Neural cell (in vitro differentiated cells): Measurements from ENCODE around the gene ZCCHC10. TPM values are rescaled to one million over a fixed set of nuclear protein-coding genes. Genes with fewer than 3 reads are reported as not detected.

ENCODE experiments used
- polyA plus RNA-seq: library from polyadenylated mRNA; depleted of rRNA; stranded (reverse); fragments of >200 nt; gene quantifications from 2 replicates; pipeline ENCODE4 v1.2.3, GENCODE V29; 2014
- small RNA-seq, 3 experiments: library from RNA; depleted of rRNA; stranded (forward); fragments of <200 nt; gene quantifications; one replicate each; pipeline ENCODE3, GENCODE V24; 2012

The ZCCHC10 gene
- polyA plus RNA-seq, 1 donor from 2014 or later, result 68.0 TPM

Small RNAs within 50 kb of the gene (small RNA-seq; reads per million reads assigned to genes)
- gene AC113410.1, result 0 reads per million in 3 experiments
- gene AC113410.3, result 0 reads per million in 3 experiments
- 0 reads per million in 3 experiments for gene ATP6V0E1P1
- 0 to 1.2 (median 0) reads per million in 3 experiments for gene RF00019

Other genes with a start within 250 kb of the ZCCHC10 start
- 33.6 and 37.7 TPM in 2 replicates for gene SEPTIN8, start 249.3 kb downstream of the ZCCHC10 start, polyA plus RNA-seq
- gene SOWAHA, start 213.2 kb downstream of the ZCCHC10 start, polyA plus RNA-seq, result 23.4 and 26.9 TPM in 2 replicates
- 0.84 and 1.8 TPM in 2 replicates for gene SHROOM1, start 195.9 kb downstream of the ZCCHC10 start, polyA plus RNA-seq
- 4.6 and 5.1 TPM in 2 replicates for gene GDF9, start 160.1 kb downstream of the ZCCHC10 start, polyA plus RNA-seq
- gene UQCRQ, start 159.9 kb downstream of the ZCCHC10 start, polyA plus RNA-seq, result 413 and 444 TPM in 2 replicates
- 1.1 and 1.6 TPM in 2 replicates for gene LEAP2, start 152.9 kb downstream of the ZCCHC10 start, polyA plus RNA-seq
- gene AFF4, start 62.9 kb downstream of the ZCCHC10 start, polyA plus RNA-seq, result 54.0 and 60.6 TPM in 2 replicates
- 75.7 and 75.9 TPM in 2 replicates for gene HSPA4, start 25.5 kb upstream of the ZCCHC10 start, polyA plus RNA-seq